ENCODE results near the gene IL17RD. TPM values are rescaled to one million over a fixed set of nuclear protein-coding genes. Genes with fewer than 3 reads are reported as not detected.

Gene IL17RD
- total RNA-seq, 1 experiment from 2014 or later, result 3.1 TPM

- Mint-ChIP-seq H3K4me3 (ENCODE audit: unreplicated experiment) (no peak overlapping the region), H3K4me1 (ENCODE audit: low read depth, unreplicated experiment) (peaks cover 17% of the 10 kb centered on the region), H3K27me3 (ENCODE audit: insufficient read depth, unreplicated experiment) (no peaks in the 10 kb centered on the region), H3K9me3 (ENCODE audit: unreplicated experiment) (no peaks in the 10 kb centered on the region), H3K27ac (ENCODE audit: unreplicated experiment) (no peak overlapping the region), H3K36me3 (ENCODE audit: insufficient read depth, unreplicated experiment) (no peaks in the 10 kb centered on the region)
- intact Hi-C loops (cut with micrococcal nuclease; ENCODE audit: unreplicated experiment), result no loop called here
- H3K9me3 ChIP-seq, result no peaks in the 10 kb centered on the region
- no peak for TF ChIP-seq CTCF (IDR thresholded peaks at IDR 0.05; ENCODE audit: insufficient read depth in 1 of 2, low read depth in 1 of 2, low read length in 1 of 2, severe bottlenecking in 1 of 2, unreplicated experiment in 1 of 2)
- no peaks in the 10 kb centered on the region for H3K4me1 ChIP-seq
- ChIA-PET CTCF (no interaction called here), POLR2A (no interaction called here)
- no peaks in the 10 kb centered on the region for H3K36me3 ChIP-seq (ENCODE audit: control insufficient read depth, insufficient read depth, low read length)
- BruUV-seq (replicated peaks), result no TSS peak
- H3K4me3 ChIP-seq (ENCODE audit: low read depth, low read length), result no peak overlapping the region
- H3K27me3 ChIP-seq (replicated peaks; ENCODE audit: control insufficient read depth, insufficient read depth, low read length), result no peaks in the 10 kb centered on the region
- DNase-seq, result no peak
These were observed 98.7 kb downstream of the IL17RD start for GRCh38 chr3:57066471-57066870.

- no peak for TF ChIP-seq CTCF (IDR thresholded peaks at IDR 0.05; ENCODE audit: insufficient read depth in 1 of 2, low read depth in 1 of 2, low read length in 1 of 2, severe bottlenecking in 1 of 2, unreplicated experiment in 1 of 2)
- Mint-ChIP-seq H3K4me3 (ENCODE audit: unreplicated experiment) (no peak overlapping the region), H3K36me3 (ENCODE audit: insufficient read depth, unreplicated experiment) (no peaks in the 10 kb centered on the region), H3K4me1 (ENCODE audit: low read depth, unreplicated experiment) (peaks cover 24% of the 10 kb centered on the region), H3K9me3 (ENCODE audit: unreplicated experiment) (no peaks in the 10 kb centered on the region), H3K27ac (ENCODE audit: unreplicated experiment) (no peak overlapping the region), H3K27me3 (ENCODE audit: insufficient read depth, unreplicated experiment) (no peaks in the 10 kb centered on the region)
- Histone ChIP-seq H3K36me3 (ENCODE audit: control insufficient read depth, insufficient read depth, low read length) (no peaks in the 10 kb centered on the region), H3K27me3 (replicated peaks; ENCODE audit: control insufficient read depth, insufficient read depth, low read length) (no peaks in the 10 kb centered on the region), H3K9me3 (no peaks in the 10 kb centered on the region), H3K4me3 (ENCODE audit: low read depth, low read length) (no peak overlapping the region), H3K4me1 (peaks cover 6% of the 10 kb centered on the region; the same call in 1 of the 2 replicates)
- intact Hi-C loops (cut with micrococcal nuclease; ENCODE audit: unreplicated experiment), result no loop called here
- CTCF ChIA-PET, result no interaction called here
- no TSS peak for BruUV-seq (replicated peaks)
- no peak for DNase-seq
- POLR2A ChIA-PET, result no interaction called here
These were observed 99.6 kb downstream of the IL17RD start for GRCh38 chr3:57065588-57065987.

- H3K27ac Mint-ChIP-seq (ENCODE audit: unreplicated experiment), result no peak overlapping the region
- no peaks in the 10 kb centered on the region for H3K36me3 Mint-ChIP-seq (ENCODE audit: insufficient read depth, unreplicated experiment)
- H3K4me1 Mint-ChIP-seq (ENCODE audit: low read depth, unreplicated experiment), result peaks cover 27% of the 10 kb centered on the region
- no TSS peak for BruUV-seq (replicated peaks)
- POLR2A ChIA-PET, result no interaction called here
- Histone ChIP-seq H3K9me3 (no peaks in the 10 kb centered on the region), H3K4me3 (ENCODE audit: low read depth, low read length) (no peak overlapping the region), H3K36me3 (ENCODE audit: control insufficient read depth, insufficient read depth, low read length) (no peaks in the 10 kb centered on the region), H3K27me3 (replicated peaks; ENCODE audit: control insufficient read depth, insufficient read depth, low read length) (no peaks in the 10 kb centered on the region), H3K4me1 (peaks cover 13% of the 10 kb centered on the region; the same call in 1 of the 2 replicates)
- no peak for DNase-seq
- H3K4me3 Mint-ChIP-seq (ENCODE audit: unreplicated experiment), result no peak overlapping the region
- TF ChIP-seq CTCF (IDR thresholded peaks at IDR 0.05; ENCODE audit: insufficient read depth in 1 of 2, low read depth in 1 of 2, low read length in 1 of 2, severe bottlenecking in 1 of 2, unreplicated experiment in 1 of 2), result no peak
- no peaks in the 10 kb centered on the region for H3K27me3 Mint-ChIP-seq (ENCODE audit: insufficient read depth, unreplicated experiment)
- intact Hi-C loops (cut with micrococcal nuclease; ENCODE audit: unreplicated experiment), result loop anchor here (5.0 kb wide), 1 partner anchor 67 kb away; no protein-coding TSS in a partner anchor
- CTCF ChIA-PET, result no interaction called here
- H3K9me3 Mint-ChIP-seq (ENCODE audit: unreplicated experiment), result no peaks in the 10 kb centered on the region
These were observed 100.6 kb downstream of the IL17RD start for GRCh38 chr3:57064572-57064971.

All from Caco-2 (cell line).